Activated T-cell treated with anti-CD3 and anti-CD28 coated beads, Interleukin-2, amount 50 U/mL, for 24 hours (primary cell): Measurements from ENCODE around the gene TTLL13.

Source experiments
- DNase-seq: peaks from one replicate; pipeline ENCODE4 v3.0.0-alpha.2; 2020
- H3K27ac Mint-ChIP-seq: 2 replicates; pipeline ENCODE4 v1.8.0; 2020; ENCODE audit warnings: mild to moderate bottlenecking, mixed read lengths
- H3K27me3 Mint-ChIP-seq: 2 replicates; pipeline ENCODE4 v1.8.0; 2020; ENCODE audit warnings: mixed read lengths
- H3K36me3 Mint-ChIP-seq: 2 replicates; pipeline ENCODE4 v1.8.0; 2020; ENCODE audit warnings: low read depth, mixed read lengths
- H3K4me1 Mint-ChIP-seq: 2 replicates; pipeline ENCODE4 v1.8.0; 2020; ENCODE audit warnings: low read depth, mixed read lengths
- H3K4me3 Mint-ChIP-seq: 2 replicates; pipeline ENCODE4 v1.8.0; 2020; ENCODE audit warnings: mild to moderate bottlenecking, moderate library complexity, mixed read lengths
- H3K9me3 Mint-ChIP-seq: 2 replicates; pipeline ENCODE4 v1.8.0; 2020; ENCODE audit warnings: mixed read lengths

TTLL13 gene

DNA sequence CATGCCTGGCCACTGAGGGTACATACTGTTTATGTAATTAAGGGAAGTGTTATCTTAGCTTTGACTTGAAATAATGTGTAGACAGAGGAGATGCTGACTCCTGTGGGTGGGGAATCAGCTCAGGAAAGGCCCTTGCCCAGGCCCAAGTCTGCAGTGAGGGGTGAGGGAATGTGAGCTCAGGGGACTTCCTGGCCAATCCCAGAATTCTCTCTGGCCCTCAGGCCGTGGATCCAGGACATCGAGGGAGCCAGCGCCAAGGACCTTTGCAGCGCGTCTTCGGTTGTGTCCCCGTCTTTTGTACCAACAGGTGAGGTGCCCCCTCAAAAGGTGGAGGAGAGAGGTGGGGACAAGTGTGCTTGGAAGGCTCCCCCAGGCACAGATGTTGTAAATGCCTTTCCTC is 22.0 kb upstream of the TTLL13 start:
- Mint-ChIP-seq H3K9me3 (no peaks in the 10 kb centered on the region), H3K4me3 (no peak overlapping the region), H3K36me3 (peaks cover 70% of the 10 kb centered on the region), H3K27me3 (no peaks in the 10 kb centered on the region), H3K27ac (peak overlapping the region; percentile 31), H3K4me1 (peaks cover 34% of the 10 kb centered on the region)
- no peak for DNase-seq

DNA sequence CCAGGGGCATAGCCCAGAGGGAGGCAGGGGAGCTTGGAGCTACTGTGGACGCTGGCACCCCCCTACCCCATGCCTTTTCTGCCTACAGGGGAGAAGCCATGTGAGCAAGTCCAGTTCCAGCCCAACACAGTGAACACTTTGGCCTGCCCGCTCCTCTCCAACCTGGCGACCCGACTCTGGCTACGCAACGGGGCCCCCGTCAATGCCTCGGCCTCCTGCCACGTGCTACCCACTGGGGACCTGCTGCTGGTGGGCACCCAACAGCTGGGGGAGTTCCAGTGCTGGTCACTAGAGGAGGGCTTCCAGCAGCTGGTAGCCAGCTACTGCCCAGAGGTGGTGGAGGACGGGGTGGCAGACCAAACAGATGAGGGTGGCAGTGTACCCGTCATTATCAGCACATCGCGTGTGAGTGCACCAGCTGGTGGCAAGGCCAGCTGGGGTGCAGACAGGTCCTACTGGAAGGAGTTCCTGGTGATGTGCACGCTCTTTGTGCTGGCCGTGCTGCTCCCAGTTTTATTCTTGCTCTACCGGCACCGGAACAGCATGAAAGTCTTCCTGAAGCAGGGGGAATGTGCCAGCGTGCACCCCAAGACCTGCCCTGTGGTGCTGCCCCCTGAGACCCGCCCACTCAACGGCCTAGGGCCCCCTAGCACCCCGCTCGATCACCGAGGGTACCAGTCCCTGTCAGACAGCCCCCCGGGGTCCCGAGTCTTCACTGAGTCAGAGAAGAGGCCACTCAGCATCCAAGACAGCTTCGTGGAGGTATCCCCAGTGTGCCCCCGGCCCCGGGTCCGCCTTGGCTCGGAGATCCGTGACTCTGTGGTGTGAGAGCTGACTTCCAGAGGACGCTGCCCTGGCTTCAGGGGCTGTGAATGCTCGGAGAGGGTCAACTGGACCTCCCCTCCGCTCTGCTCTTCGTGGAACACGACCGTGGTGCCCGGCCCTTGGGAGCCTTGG is 21.3 kb upstream of the TTLL13 start:
- Mint-ChIP-seq H3K9me3 (no peaks in the 10 kb centered on the region), H3K27ac (peak overlapping the region; percentile 97), H3K4me1 (peaks cover 38% of the 10 kb centered on the region), H3K27me3 (no peaks in the 10 kb centered on the region), H3K4me3 (no peak overlapping the region), H3K36me3 (peaks cover 77% of the 10 kb centered on the region)
- no peak for DNase-seq

DNA sequence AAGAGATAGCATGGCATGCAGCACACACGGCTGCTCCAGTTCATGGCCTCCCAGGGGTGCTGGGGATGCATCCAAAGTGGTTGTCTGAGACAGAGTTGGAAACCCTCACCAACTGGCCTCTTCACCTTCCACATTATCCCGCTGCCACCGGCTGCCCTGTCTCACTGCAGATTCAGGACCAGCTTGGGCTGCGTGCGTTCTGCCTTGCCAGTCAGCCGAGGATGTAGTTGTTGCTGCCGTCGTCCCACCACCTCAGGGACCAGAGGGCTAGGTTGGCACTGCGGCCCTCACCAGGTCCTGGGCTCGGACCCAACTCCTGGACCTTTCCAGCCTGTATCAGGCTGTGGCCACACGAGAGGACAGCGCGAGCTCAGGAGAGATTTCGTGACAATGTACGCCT is 20.4 kb upstream of the TTLL13 start:
- Mint-ChIP-seq H3K27me3 (no peaks in the 10 kb centered on the region), H3K4me3 (no peak overlapping the region), H3K4me1 (peaks cover 38% of the 10 kb centered on the region), H3K27ac (peak overlapping the region; percentile 97), H3K36me3 (peaks cover 71% of the 10 kb centered on the region), H3K9me3 (no peaks in the 10 kb centered on the region)
- no peak for DNase-seq

DNA sequence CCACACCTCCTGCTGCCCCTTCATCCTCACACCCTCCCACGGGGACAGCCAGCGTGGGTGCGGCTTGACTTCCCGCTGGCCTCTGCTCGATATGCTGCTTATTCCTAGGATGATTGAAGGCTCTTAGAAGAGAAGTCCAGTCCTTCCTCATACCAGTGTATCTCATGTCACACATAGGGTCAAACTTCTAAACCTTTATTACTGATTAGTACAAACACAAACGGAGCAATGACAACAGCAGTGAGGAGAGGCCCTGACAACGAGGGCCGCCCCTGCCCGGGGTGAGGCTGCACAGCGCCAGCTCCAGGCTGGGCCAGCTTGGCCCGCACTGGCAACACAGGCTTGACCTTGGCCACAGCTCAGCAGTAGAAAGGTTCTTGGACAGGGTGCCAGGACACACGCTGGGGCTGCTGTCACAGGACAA is 19.3 kb upstream of the TTLL13 start:
- DNase-seq, result no peak
- peaks cover 70% of the 10 kb centered on the region for H3K36me3 Mint-ChIP-seq
- H3K27me3 Mint-ChIP-seq, result no peaks in the 10 kb centered on the region
- H3K27ac Mint-ChIP-seq, result peak overlapping the region; percentile 97
- no peaks in the 10 kb centered on the region for H3K9me3 Mint-ChIP-seq
- peaks cover 46% of the 10 kb centered on the region for H3K4me1 Mint-ChIP-seq
- H3K4me3 Mint-ChIP-seq, result peak overlapping the region; percentile 94

DNA sequence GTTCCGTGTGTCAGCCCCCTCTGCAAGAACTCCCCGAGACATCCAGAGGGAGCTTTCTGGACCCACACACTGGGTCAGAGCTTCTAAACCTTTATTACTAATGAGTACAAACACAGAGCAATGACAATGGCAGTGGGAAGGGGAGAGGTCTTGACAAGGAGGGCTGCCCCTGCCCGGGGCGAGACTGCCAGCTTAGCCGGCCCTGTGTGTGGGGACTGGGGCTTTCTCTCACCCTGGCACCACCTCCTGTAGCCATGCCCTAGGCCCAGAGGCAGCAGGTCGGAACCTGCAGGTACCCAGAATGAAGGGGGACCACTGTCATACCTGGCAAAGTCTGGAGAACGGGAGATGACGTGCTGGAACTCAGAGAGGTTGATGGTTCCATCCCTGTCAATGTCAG is 18.7 kb upstream of the TTLL13 start:
- peak overlapping the region; percentile 94 for H3K4me3 Mint-ChIP-seq
- H3K27ac Mint-ChIP-seq, result peak overlapping the region; percentile 97
- H3K4me1 Mint-ChIP-seq, result peaks cover 48% of the 10 kb centered on the region
- H3K36me3 Mint-ChIP-seq, result peaks cover 69% of the 10 kb centered on the region
- no peaks in the 10 kb centered on the region for H3K27me3 Mint-ChIP-seq
- H3K9me3 Mint-ChIP-seq, result no peaks in the 10 kb centered on the region
- no peak for DNase-seq

DNA sequence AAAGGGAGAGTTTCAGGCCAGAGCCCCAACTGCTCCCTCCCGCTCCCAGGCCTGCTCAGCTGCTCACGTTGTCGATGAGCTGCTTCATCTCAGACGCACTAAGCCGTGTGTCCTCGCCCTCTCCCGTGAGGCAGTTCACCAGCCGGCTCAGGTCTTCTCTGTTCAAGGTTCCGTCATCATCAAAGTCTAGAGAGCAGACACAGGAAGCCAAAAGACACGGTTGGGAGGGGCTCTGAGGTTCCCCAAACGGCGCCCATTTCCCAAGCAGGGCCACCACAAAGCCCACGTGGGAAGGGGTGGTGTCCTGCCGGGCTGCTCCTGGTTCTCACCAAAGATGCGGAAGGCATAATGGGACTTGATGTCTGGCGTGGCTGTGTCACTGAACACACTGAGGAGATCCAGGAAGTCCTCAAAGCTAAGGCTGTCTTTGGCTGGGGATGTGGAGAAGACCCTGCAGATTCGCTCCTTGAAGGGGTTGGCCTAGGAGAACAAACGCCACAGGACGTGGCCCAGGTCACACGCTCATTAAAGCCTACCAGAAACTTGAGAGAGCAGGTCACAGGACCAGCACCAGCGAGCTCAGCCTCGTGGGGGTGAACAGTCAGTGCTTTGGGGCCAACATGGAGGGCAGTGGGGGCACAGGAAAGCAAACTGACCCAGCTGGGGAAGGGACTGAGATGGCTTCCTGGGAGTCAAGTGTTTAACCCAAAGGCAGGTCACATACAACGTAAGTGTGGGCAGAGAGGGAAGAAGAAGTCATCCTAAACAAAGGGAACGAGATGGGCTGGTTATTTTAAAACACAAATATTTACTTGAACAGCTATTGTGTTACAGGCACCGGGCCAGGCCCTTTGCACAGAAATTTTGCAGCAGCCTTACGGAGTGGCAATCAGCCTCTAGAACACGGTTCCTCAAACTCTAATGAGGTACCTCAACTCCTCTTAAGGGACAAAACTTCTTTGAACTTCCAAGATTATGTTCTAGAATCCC is 18.0 kb upstream of the TTLL13 start:
- Mint-ChIP-seq H3K9me3 (no peaks in the 10 kb centered on the region), H3K4me3 (peak overlapping the region; percentile 94), H3K27ac (peak overlapping the region; percentile 97), H3K4me1 (peaks cover 50% of the 10 kb centered on the region), H3K27me3 (no peaks in the 10 kb centered on the region), H3K36me3 (peaks cover 72% of the 10 kb centered on the region)
- DNase-seq, result peak; percentile 72

DNA sequence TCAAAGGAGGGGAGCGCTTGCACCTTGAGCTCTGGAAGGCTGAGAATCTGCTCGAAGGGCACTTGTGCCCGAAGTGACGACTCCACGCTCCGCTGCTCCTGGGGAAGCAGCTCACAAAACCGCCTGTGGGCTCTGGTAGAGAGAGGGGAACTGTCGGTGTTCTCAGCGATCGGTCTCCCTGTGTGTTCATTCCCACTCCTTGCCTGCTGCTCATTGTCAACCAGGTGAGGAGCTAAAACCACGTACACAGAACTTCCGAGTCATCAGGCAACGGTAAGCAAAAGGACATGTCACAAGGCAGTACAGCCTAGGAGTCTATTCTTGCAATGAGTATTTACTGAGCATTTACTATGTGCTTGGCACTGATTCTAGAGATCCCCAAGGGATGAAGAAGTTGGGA is 17.2 kb upstream of the TTLL13 start:
- Mint-ChIP-seq H3K27me3 (no peaks in the 10 kb centered on the region), H3K4me1 (peaks cover 50% of the 10 kb centered on the region), H3K36me3 (peaks cover 72% of the 10 kb centered on the region), H3K27ac (peak overlapping the region; percentile 97), H3K9me3 (no peaks in the 10 kb centered on the region), H3K4me3 (peak overlapping the region; percentile 94)
- DNase-seq, result no peak

DNA sequence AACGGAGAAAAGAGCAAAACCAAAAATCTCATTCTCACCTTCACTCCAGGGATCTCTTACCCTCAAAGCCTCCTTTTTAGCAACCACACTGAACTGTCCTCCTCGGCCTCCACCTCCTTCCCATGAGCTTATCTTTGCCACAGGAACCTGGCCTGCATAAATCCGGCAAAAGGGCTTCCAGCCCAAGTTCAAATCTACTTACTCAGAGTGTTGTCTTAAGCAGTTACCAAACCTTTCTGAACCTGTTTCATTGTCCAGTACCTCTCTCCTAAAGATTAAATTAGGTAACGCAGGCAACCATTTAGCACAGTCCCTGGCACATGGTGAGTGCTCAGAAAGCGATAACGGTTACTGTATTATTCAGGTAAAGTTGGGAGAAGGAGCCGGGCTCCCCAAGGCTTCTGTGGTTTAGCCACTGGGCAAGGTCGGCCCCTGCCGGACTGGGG is 16.4 kb upstream of the TTLL13 start:
- H3K27ac Mint-ChIP-seq, result peak overlapping the region; percentile 97
- peaks cover 50% of the 10 kb centered on the region for H3K4me1 Mint-ChIP-seq
- H3K4me3 Mint-ChIP-seq, result peak overlapping the region; percentile 94
- no peaks in the 10 kb centered on the region for H3K9me3 Mint-ChIP-seq
- H3K27me3 Mint-ChIP-seq, result no peaks in the 10 kb centered on the region
- peaks cover 75% of the 10 kb centered on the region for H3K36me3 Mint-ChIP-seq
- no peak for DNase-seq

DNA sequence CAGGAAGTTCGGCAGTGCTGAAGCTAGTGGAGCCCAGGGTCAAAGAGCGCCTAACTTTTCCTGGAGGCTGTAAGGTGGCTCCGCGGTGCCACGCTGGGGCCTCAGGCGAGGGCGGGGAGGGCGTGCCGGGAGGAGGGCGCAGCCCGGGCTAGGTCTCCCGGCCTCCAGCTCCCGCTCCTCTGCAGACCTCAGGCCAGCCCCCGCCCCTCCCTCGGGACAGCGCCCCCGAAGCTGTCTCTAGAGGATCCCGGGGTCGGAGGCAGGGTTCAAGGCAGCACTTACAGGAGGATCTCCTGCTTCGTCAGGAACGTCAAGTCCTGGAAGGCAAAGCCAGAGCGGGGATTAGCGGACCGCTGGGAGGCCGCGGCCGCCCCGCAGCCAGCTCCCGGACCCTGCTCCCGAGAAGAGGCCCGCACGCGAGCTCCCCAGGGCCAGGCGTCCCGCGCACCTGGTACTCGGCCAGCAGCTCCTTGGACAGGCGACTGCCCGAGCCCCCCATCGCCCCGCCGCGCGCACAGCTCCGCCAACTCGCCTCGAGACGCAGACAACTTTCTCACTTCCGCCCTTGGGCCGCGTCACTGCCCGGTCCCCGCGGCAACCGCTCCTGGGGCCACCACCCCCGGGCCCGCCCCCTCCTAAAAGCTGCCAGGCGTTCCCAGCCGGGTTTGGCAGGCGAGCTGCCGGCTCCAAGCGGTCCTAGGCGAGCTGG is 15.8 kb upstream of the TTLL13 start, which contains the start of gene CIB1:
Gene CIB1, minus strand, starts transcription at position 555 of the 709 bp plus-strand sequence. Its CDS starts 56 bp downstream, at position 499.
- H3K36me3 Mint-ChIP-seq, result peaks cover 76% of the 10 kb centered on the region
- peaks cover 55% of the 10 kb centered on the region for H3K4me1 Mint-ChIP-seq
- H3K4me3 Mint-ChIP-seq, result peak within 1 kb of the TSS; percentile 94
- H3K9me3 Mint-ChIP-seq, result no peaks in the 10 kb centered on the region
- DNase-seq, result peak; percentile 97
- peak within 1 kb of the TSS; percentile 97 for H3K27ac Mint-ChIP-seq
- H3K27me3 Mint-ChIP-seq, result no peaks in the 10 kb centered on the region

DNA sequence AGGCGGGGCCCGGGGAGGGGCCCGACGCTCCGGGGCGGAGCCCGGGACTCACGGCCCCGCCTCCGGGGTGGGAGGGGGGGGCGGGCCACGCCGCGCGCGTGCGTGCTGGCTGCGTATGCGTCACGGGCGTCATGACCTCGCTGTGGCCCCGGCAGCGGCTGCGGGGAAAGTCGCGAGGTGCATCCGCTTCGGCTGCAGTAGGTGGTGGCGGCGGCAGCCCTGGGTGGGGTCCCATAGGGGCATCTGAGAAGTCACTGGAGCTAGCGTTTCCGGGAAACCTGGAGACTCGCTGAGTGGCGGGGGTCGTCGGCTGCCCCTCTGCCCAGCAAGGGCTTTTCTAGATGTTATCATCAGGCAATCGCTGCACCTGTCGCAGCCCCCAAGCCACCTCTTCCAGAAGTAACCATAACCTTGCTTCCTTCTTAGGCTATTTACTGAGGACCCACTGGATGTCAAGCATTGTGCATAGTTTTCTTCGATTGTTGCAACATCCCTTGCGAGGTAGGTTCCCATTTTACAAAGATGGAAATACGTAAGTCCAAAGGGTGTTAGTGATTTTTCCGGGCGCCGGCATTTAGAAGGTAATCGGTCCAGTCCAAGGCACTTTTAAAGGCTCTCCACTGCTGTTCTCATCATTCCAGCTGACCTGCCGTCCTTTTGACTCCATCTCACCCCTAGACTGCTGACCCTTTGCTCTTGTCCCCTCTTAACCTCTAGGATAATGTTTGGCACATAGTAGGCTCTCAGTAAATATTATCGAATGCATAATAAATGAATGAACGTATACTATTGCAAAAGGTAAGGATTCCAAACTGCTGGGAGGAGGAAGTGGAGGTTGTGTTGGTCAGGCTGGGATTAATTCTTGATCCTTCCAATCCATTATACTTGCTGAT is 15.0 kb upstream of the TTLL13 start, which contains the start of gene GDPGP1:
Gene GDPGP1, plus strand, starts transcription at position 114 of the 893 bp plus-strand sequence. CDS start 6,700 bp downstream, outside the sequence.
- DNase-seq, result no peak
- H3K9me3 Mint-ChIP-seq, result no peaks in the 10 kb centered on the region
- no peaks in the 10 kb centered on the region for H3K27me3 Mint-ChIP-seq
- peaks cover 75% of the 10 kb centered on the region for H3K36me3 Mint-ChIP-seq
- H3K4me1 Mint-ChIP-seq, result peaks cover 57% of the 10 kb centered on the region
- H3K27ac Mint-ChIP-seq, result peak within 1 kb of the TSS; percentile 97
- peak within 1 kb of the TSS; percentile 94 for H3K4me3 Mint-ChIP-seq

DNA sequence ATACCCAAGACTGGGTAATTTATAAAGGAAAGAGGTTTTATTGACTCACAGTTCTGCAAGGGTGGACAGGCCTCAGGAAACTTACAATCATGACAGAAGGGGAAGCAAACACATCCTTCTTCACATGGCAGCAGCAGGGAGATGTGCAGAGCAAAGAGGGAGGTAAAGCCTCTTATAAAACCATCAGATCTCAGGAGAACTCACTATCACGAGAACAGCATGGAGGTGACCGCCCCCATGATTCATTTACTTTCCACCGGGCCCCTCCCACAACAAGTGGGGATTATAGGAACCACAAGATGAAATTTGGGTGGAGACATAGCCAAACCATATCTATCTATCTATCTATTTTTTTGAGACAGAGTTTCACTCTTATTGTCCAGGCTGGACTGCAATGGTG is 10.0 kb upstream of the TTLL13 start:
- Mint-ChIP-seq H3K4me3 (no peak overlapping the region), H3K9me3 (no peaks in the 10 kb centered on the region), H3K36me3 (peaks cover 51% of the 10 kb centered on the region), H3K27me3 (no peaks in the 10 kb centered on the region), H3K4me1 (peaks cover 25% of the 10 kb centered on the region), H3K27ac (peak overlapping the region; percentile 9)
- no peak for DNase-seq

DNA sequence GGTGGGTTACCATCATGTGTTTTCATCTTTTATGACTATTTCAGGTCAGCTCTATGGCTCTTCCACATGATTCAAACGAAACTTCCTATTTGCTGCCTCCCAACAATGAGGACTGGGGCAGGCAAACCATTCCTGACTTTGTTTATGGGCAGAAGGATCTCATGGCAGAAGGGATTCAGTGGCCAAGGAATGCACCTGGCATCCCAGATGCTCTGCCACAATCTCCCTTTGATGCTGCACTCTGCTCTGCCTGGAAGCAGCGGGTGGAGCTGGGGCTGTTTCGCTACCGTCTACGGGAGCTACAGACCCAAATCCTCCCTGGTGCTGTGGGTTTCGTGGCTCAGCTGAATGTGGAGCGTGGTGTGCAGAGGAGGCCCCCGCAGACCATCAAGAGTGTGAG is 8.5 kb upstream of the TTLL13 start:
- Mint-ChIP-seq H3K27me3 (no peaks in the 10 kb centered on the region), H3K27ac (no peak overlapping the region), H3K4me1 (peaks cover 16% of the 10 kb centered on the region), H3K9me3 (no peaks in the 10 kb centered on the region), H3K36me3 (peaks cover 45% of the 10 kb centered on the region), H3K4me3 (no peak overlapping the region)
- no peak for DNase-seq
